GM18526 (cell line): ENCODE results near the gene SH3TC2.

ENCODE experiments used
- POLR2A ChIP-seq: IDR thresholded peaks from 3 replicates; pipeline ENCODE4 v1.6.1; 2011; ENCODE audit not compliant: insufficient read length; ENCODE audit errors: extremely low read depth

The SH3TC2 gene

GRCh38 chr5:149063017-149063687, at the start of gene SH3TC2:
Gene SH3TC2 (minus strand): TSS chr5:149063062. CDS start chr5:149063022, 40 bp downstream.
- no peak for TF ChIP-seq POLR2A

DNA sequence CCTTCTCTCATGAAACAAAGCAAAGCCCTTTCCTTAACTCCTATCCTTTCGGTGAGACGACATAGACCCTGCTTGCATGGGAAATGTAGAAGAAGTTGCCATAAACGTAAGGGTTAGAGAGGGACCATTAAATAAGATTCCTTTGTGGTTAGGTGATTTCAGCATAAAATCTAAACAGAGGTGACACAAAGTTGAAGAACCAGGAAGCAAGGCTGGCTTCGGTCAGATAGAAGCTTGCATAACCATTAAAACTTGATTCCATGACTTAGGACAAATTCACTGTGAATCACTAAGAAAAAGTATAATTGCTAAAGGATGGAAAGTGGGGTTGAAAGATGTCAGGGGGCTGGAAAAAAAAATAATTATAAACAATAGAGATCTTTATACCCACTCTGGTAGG, 47.5 kb upstream of the SH3TC2 start:
- TF ChIP-seq POLR2A: no peak

- TF ChIP-seq POLR2A: no peak
Observed at GRCh38 chr5:149108651-149109280, 45.9 kb upstream of the SH3TC2 start.

DNA sequence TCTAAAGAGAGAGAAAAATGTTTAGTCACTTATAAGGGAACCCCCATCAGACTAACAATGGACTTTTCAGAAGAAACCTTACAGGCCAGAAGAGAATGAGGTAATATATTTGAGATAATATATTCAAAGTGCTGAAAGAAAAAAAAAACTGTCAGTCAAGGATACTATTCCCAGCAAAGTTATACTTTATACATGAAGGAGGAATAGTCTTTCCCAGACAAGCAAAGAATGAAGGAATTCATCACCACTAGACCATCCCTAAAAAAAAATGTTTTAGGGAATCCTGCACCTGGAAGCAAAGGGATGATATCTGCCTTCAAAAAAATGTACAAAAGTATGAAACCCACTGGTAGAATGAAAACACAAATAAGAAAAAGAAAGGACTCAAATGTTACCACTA, 37.5 kb upstream of the SH3TC2 start:
- no peak for TF ChIP-seq POLR2A

DNA sequence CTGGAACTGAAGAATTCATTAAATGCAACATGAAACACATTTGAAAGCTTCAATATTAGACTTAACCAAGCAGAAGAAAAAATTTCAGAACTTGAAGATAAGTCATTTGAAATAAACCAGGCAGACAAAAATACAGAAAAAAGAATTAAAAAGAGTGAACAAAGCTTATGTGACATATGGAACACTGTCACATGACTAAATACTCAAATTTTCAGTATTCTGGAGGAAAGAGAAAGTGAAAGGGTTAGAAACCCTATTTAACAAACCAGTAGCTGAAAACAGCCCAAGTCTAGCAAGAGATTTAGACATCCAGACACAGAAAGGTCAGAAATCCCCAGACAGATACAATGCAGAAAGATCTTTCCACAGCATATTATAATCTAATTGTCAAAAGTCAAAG, 37.1 kb upstream of the SH3TC2 start:
- no peak for TF ChIP-seq POLR2A

- TF ChIP-seq POLR2A: no peak
Observed at GRCh38 chr5:149094996-149095395, 32.1 kb upstream of the SH3TC2 start.

DNA sequence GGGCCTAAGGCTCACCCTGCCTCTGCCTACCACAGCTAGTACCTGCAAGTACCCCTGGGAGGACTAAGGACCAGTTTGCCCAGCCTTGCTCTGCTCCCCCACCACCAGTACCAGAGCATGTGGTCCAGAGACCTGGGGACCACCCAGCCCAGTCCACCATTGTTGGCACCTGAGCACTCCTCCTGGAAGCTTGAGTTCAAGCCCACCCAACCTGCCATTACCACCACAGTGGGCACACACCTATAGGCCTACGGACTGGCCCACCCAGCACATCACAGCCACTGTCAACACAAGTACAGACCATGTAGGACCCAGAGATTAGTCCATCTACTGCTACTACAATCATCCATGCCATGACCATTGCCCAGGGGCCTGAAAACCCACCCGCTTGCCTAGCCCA, 30.8 kb upstream of the SH3TC2 start:
- TF ChIP-seq POLR2A: no peak

GRCh38 chr5:149089796-149090195, 26.9 kb upstream of the SH3TC2 start:
- TF ChIP-seq POLR2A: no peak

DNA sequence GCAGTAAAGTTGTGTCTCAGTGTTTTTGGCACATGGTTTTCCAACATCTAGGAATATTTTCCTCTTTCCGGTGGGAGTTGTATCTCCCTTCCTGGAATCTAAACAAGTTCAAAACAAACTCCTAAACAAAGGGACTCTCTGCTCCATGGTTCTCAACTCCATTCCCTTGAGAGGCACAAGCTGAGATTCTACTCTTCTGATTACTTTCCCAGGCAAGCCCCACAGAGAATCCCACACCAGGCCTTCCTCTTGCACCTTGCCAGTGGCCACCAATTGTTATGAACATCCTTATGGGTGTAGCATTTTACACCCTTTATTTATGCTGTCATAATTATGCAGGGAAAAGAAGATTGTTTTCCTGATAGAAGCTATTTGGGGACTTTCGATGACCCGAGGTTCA, 25.8 kb upstream of the SH3TC2 start:
- TF ChIP-seq POLR2A: no peak

GRCh38 chr5:149083846-149084245, 21.0 kb upstream of the SH3TC2 start:
- no peak for TF ChIP-seq POLR2A

DNA sequence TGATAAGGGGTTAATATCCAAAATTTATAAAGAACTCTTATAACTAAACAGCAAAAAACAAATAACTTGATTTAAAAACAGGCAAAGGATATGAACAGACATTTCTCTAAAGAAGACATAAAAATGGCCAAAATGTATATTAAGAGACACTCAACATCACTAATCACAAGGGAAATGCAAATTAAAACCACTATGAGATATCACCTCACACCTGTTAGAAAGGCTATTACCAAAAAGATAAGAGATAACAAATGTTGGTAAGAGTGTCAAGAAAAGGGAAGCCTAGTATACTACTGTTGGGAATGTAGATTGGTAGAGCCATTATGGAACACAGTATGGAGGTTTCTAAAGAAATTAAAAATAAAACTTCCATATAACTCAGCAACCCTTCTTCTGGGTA, 19.4 kb upstream of the SH3TC2 start:
- TF ChIP-seq POLR2A: no peak

DNA sequence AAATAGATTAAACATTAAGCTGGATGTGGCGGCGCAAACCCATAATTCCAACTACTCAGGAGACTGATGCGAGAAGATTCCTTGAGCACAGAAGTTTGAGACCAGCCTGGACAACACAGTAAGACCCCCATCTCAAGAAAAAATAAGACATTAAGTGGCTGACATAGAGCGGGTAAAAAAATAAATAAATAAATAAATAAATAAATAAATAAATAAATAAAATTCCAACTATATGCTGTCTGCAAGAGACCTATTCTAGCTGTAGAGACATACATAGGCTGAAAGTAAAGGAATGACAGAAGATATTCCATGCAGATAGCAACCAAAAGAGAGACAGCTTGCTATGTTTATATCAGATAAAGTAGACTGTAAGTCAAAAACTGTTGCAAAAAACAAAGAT, 17.4 kb upstream of the SH3TC2 start:
- TF ChIP-seq POLR2A: no peak

DNA sequence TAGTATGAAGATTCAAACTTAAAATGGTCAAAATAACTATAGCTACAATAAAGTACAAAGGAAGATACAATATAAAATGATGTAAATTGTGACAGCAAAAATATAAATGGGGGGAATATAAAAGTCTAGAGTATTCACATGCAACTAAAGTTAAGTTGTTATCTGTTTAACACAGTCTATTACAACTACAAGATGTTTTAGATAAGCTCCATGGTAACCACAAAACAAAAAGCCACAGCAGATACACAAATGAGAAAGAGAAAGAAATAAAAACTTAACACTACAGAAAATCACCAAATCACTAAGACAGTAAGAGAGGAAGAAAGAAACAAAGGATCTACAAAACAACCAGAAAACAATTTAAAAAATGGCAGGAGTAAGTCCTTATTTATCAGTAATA, 17.0 kb upstream of the SH3TC2 start:
- no peak for TF ChIP-seq POLR2A

DNA sequence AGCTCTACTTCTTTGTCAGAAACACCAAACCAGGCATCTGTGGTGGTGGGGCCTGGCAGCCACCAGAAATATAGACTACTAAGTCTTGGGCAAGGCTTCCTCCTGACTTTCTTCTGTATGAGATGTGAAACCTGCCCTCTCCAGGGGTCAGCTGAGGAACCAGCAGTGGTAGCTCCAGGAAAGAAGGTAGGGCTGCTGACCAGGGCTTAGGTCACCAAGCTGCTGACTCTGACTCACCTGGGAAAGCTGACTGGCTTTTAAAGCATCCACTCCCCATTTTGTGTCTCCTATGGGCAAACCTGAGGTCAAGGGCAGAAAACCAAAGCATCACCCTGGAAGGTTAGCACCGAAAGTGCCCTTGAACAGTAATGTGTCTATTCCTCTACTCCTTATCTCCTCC, 10.4 kb upstream of the SH3TC2 start:
- no peak for TF ChIP-seq POLR2A

DNA sequence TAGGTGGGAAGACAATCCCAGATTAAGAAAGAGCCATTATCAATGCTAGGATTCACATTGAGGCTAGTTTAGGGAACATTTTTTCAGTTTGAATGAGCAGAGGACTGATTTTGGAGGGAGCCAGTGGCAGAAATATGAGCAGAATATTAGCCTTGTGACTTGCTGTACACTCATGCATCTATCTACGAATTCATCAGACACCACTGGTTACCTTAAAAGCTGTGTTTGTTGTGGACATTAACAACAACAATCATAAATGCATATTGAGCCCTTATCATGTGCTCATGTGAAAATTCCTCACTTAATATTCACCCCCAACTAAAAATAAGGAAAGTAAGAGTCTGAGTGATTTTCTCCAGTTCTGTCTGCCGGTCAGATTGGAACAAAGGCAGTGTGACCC, 9.9 kb upstream of the SH3TC2 start:
- TF ChIP-seq POLR2A: no peak

DNA sequence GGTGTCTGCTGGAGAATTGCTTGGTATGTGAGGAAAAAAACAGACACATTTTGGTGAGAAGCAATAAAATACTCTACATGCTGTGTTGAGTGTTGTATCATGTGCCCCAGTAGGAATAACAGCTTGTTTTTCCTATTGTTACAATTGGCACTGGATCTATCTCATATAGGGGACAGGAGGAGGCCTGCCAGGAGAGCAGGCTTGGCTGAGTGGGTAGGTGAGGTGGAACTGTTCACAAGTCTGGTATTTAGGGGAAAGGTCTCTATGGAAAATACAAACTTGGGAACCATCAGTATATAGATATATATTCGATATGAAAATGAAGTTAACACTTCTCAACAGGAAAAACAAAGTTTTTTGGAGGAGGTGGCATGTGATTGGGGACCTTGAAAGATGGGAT, 9.5 kb upstream of the SH3TC2 start:
- no peak for TF ChIP-seq POLR2A

GRCh38 chr5:149071756-149072155, 8.9 kb upstream of the SH3TC2 start:
- TF ChIP-seq POLR2A: no peak
